SW480 (cell line): ENCODE measurements around the gene EHD2.
"Not testable (repeated sequence)": the region's sequence is repeated elsewhere in the genome, so short reads cannot be mapped to it uniquely, and the experiment has no call there.

Source experiments
- DNase-seq: peaks from one replicate; pipeline ENCODE4 v3.0.0-alpha.2; 2016; ENCODE audit warnings: low spot score

EHD2 gene

GRCh38 chr19:47749326-47749725 lies 36.1 kb downstream of the EHD2 start:
- no peak for DNase-seq

- DNase-seq, result no peak
These were observed 37.5 kb downstream of the EHD2 start for GRCh38 chr19:47750752-47751151.

DNA sequence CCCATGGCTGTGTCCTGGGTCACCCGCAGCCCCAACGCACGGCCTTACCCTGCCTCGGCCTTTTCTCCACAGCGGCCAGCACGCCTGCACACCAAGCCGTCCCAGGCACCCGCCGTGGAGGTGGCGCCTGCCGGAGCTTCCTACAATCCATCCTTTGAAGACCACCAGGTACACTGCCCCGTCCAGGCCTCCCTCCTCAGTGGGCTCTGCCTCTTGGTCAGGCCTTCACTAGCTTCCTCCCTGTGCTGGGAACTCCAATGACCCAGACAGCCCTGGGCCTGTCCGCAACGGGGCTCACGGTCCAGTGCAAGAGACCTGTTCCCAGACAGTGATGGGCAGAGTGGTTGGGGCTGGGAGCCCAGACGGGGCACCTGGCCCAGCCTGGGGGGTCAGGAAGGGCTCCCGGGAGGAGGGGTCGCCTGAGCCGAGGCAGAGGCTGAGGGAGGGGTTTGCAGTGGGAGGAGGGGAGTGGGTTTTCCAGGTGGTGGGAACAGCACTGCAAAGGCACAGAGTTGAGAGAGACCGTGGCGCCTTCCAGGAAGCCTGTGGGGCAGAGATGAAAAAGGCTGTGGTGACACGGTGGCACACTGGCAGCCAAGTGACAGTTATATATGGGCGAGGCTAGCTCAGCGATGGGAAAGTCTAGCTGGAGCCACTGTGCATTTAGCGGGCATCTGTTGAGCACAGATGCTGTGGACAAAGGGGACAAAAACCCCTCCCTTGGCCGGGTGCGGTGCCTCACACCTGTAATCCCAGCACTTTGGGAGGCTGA lies 39.4 kb downstream of the EHD2 start:
- DNase-seq, result no peak

GRCh38 chr19:47754206-47755064 lies 41.2 kb downstream of the EHD2 start:
- DNase-seq, result no peak

- DNase-seq, result no peak
These were observed 42.0 kb downstream of the EHD2 start for GRCh38 chr19:47755065-47755761.

DNA sequence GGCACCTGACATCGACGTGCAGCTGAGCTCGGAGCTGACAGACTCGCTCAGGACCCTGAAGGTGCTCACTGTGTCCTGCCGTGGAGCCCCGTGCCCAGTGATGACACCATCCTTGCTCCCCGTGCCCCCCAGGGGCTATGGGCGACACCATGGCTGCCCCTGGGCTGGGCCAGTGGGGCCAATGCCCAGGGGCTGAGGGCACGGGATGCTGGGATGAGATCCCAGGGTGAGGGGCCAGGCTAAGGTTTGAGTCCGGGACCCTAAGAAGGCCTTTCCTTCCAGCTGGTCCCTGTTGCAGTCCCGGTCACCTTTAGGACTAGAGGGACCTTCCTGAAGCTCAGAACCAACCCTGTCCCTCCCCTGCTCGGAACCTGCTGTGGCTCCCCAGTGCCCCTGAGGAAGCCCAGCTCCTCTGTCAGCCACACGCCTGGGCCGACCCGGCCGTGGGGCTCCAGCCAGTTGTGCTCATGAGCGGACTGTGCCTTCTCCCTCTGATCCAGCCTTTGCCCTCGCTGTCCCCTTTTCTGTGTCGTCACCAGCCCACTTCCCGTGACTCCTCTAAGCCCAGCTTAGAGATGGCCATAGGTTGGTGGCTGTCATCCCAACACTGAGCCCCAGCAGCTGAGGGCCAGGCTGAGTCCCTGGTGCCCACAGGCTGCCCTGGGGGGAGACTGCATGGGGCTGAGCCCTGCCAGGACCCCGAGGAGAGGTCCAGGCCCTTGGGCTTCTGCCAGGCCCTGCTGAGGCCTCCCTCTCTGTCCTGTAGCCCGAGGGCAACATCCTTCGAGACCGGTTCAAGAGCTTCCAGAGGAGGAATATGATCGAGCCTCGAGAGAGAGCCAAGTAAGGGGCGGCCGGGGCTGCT lies 42.8 kb downstream of the EHD2 start:
- no peak for DNase-seq

DNA sequence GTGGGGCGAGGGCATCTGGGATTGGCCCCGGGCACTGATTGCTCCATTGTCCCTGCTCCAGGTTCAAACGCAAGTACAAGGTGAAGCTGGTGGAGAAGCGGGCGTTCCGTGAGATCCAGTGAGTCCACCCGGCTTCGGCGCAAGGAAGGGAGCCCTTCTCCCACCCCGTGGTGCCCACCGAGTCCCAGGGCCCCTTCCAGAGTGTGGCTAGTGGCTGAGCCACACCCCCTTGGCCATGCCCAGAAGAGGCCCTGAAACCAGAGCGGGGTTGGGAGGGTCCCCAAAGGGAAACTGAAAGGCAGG lies 43.4 kb downstream of the EHD2 start:
- no peak for DNase-seq

- DNase-seq, result no peak
These were observed 43.9 kb downstream of the EHD2 start for GRCh38 chr19:47756953-47757608.

DNA sequence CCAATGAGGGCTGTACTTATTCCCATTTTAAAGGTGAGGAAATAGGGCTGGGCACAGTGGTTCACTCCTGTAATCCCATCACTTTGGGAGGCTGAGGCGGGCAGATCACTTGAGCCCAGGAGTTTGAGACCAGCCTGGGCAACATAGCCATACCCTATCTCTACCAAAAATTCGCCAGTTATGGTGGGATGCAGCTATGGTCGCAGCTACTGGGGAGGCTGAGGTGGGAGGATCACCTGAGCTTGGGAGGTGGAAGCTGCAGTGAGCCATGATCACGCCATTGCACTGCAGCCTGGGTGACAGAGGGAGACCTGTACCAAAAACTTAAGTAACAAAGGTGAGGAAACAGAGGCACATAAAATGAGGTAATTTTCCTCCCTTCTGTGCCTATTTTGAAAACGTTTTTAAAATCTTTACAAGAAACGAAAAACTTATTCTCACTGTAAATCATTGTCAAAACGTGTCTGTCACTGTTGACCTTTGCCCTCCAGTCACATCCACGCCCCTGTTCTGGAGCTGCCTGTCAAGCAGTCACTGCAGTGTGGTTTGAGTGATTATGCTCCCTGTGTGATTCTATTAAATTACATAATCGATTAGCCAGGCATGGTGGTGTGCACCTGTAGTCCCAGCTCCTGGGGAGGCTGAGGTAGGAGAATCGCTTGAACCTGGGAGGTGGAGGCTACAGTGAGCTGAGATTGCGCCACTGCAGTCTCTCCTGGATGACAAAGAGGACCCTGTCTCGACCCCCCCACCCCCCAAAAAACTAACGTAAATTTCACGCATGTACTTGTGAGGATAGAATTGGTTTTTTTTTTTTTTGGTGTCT lies 44.6 kb downstream of the EHD2 start:
- DNase-seq, result no peak

- no peak for DNase-seq
These were observed 45.2 kb downstream of the EHD2 start for GRCh38 chr19:47758443-47758804.

DNA sequence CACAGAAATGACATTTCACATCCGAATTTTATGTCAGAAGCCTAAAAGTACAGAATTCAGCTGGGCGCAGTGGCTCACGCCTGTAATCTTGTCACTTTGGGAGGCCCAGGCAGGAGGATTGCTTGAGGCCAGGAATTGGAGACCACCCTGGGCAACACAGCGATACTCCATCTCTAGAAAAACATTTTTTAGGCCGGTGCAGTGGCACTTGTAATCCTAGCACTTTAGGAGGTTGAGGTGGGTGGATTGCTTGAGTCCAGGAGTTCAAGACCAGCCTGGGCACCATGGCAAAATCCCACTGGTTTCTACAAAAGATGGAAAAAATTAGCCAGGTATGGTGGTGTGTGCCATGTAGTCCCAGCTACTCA lies 47.4 kb downstream of the EHD2 start:
- no peak for DNase-seq

DNA sequence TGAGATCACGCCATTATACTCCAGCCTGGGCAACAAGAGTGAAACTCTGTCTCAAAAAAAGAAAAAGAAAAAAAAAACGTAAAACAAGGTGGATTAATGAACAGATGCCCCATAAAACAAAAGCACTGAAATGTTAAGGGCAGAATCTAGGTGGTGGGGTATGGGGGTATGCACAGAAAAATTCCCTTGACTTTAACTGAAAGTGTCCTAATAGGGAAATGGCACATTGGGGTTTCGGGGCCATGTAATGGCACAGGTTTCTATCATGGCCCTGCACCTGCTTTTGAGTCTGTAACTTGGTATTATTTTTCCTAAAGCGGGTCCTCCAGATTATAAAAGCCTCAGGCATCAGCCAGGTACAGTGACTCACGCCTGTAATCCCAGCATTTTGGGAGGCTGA lies 48.3 kb downstream of the EHD2 start:
- DNase-seq, result no peak

- no peak for DNase-seq
These were observed 48.9 kb downstream of the EHD2 start for GRCh38 chr19:47762151-47762550.

GRCh38 chr19:47762615-47763308 lies 49.5 kb downstream of the EHD2 start:
- no peak for DNase-seq

DNA sequence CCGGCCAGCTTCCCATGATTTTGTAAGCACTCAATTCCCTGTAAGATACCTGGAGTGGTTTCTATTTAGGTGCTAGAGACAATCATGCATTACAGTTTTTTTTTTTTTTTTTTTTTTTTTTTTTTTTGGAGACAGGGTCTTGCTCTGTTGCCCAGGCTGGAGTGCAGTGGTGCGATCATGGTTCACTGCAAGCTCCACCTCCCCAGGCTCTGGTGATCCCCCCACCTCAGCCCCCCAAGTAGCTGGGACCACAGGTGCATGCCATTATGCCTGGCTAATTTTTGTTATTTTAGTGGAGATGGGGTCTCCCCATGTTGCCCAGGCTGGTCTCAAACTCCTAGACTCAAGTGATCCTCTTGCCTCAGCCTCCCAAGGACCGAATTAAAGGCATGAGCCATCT lies 51.5 kb downstream of the EHD2 start:
- not testable (repeated sequence) for DNase-seq

GRCh38 chr19:47765523-47766358 lies 52.5 kb downstream of the EHD2 start:
- peak; percentile 68 for DNase-seq

DNA sequence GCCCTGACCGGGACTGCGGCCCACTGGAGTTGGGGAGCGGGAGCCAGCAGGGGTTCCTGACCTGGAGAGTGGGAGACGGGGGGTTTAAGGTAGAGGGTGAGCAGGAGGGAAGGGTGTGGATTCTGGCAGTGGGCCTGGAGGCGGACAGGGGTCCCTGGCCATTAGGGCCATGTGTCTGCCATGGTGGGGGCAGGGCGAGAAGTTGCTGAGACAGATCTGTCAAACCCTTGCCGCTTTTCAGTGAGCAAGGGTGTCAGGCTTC lies 53.1 kb downstream of the EHD2 start:
- no peak for DNase-seq

GRCh38 chr19:47766670-47767069 lies 53.4 kb downstream of the EHD2 start:
- no peak for DNase-seq

GRCh38 chr19:47767349-47767748 lies 54.1 kb downstream of the EHD2 start:
- no peak for DNase-seq
